ENCODE results near the gene C1orf174.

The C1orf174 gene

GRCh38 chr1:3841491-3841890 lies 58.6 kb downstream of the C1orf174 start:
- H3K9ac ChIP-seq (ENCODE audit: low read depth, low read length), result no peak overlapping the region
- H3K4me1 ChIP-seq (ENCODE audit: insufficient read depth, low read length), result no peaks in the 10 kb centered on the region
- H3K36me3 ChIP-seq (ENCODE audit: insufficient read depth, low read length), result peaks cover 9% of the 10 kb centered on the region; the same call in 1 of the 2 replicates
- H3K9me3 ChIP-seq (ENCODE audit: control insufficient read depth, insufficient read depth, low read length), result peaks cover 5% of the 10 kb centered on the region; the same call in 1 of the 2 replicates

All from ES-I3 (cell line).